Measurements from ENCODE around the gene C6orf141.

Gene C6orf141

DNA sequence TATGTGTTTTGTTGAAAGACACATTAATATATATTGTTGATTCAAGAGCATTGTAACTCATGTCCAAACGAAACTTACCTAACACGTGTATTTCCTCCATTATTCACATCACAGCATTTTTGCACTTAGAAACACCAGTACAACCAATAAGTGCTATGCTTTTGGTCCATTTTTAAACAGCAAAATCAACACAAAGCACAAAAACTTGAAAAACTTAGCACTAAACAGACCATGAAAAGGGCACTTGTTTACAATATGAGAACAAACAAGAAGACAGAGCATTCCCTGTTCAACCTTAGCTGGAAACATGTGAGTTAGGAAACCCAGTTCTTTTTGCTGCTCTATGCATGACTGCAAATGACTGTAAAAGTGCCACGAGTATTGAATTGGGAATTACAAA is 41.1 kb upstream of the C6orf141 start:
- no peaks in the 10 kb centered on the region for H3K79me2 ChIP-seq (ENCODE audit: insufficient read depth, low read length)
- H2AFZ ChIP-seq (ENCODE audit: low read depth, low read length, severe bottlenecking), result no peak overlapping the region
- TF ChIP-seq, protein P1, sequence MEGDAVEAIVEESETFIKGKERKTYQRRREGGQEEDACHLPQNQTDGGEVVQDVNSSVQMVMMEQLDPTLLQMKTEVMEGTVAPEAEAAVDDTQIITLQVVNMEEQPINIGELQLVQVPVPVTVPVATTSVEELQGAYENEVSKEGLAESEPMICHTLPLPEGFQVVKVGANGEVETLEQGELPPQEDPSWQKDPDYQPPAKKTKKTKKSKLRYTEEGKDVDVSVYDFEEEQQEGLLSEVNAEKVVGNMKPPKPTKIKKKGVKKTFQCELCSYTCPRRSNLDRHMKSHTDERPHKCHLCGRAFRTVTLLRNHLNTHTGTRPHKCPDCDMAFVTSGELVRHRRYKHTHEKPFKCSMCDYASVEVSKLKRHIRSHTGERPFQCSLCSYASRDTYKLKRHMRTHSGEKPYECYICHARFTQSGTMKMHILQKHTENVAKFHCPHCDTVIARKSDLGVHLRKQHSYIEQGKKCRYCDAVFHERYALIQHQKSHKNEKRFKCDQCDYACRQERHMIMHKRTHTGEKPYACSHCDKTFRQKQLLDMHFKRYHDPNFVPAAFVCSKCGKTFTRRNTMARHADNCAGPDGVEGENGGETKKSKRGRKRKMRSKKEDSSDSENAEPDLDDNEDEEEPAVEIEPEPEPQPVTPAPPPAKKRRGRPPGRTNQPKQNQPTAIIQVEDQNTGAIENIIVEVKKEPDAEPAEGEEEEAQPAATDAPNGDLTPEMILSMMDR (IDR thresholded peaks at IDR 0.05; ENCODE audit: insufficient read depth, low read length, poor library complexity, severe bottlenecking), result no peak
- TF ChIP-seq EZH2phosphoT487 (conservative IDR thresholded peaks at IDR 0.05; ENCODE audit: low read length), result no peak

DNA sequence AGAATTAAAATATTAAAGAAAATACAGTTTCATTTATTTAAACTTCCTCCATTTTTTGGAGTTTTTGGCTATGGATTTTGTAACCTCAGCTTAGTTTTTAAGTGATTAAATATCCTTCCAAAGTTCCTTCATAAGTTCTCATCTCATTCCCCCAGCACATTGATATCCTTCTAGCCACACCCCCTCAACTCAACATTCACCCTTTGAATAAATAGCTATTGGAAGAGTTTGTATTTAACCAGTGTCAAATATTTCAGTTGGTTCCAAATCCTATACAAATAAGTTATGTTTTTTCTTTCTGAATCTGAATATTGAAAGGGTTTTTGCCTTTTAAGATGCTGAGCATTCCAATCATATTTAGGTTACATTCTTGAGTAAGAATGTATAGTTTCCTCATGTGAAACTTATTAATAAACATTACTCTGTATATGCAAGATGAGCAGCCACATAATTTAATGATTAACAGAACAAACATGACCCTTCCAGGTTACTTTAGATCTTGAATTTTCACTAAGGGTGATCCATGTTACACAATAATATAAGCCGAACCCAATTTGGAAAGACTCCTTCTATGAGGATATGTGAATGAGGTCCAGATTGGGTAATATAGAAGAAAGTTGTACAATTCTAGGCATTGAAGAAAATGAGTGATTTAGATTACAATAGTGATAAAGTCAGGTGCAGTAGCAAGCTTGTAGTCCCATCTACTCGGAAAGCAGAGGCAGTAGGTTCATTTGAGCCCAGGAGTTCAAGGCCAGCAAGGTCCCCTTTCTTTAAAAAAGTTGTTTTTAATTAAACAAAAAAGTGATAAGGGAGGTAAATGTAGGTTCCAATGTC is 37.1 kb upstream of the C6orf141 start:
- TF ChIP-seq, protein P1 (IDR thresholded peaks at IDR 0.05; ENCODE audit: insufficient read depth, low read length, poor library complexity, severe bottlenecking), result no peak
- TF ChIP-seq EZH2phosphoT487 (conservative IDR thresholded peaks at IDR 0.05; ENCODE audit: low read length), result no peak
- Histone ChIP-seq H3K9ac (ENCODE audit: low read length) (no peak overlapping the region), H3K9me3 (ENCODE audit: insufficient read depth, low read length) (no peaks in the 10 kb centered on the region), H3K79me2 (ENCODE audit: insufficient read depth, low read length) (no peaks in the 10 kb centered on the region), H3K4me2 (ENCODE audit: low read depth, low read length, poor library complexity, severe bottlenecking) (no peak overlapping the region), H3K9me2 (replicated peaks; ENCODE audit: insufficient read depth, low read length) (no peaks in the 10 kb centered on the region), H3K27ac (ENCODE audit: low read depth, low read length) (no peak overlapping the region), H4K20me1 (ENCODE audit: low read depth, low read length) (no peaks in the 10 kb centered on the region), H3K27me3 (ENCODE audit: low read length) (no peaks in the 10 kb centered on the region), H2AFZ (ENCODE audit: low read depth, low read length, severe bottlenecking) (no peak overlapping the region), H3F3A (ENCODE audit: insufficient read depth) (no peaks in the 10 kb centered on the region), H3K36me3 (ENCODE audit: low read length) (no peaks in the 10 kb centered on the region), H3K4me3 (ENCODE audit: insufficient read depth, low read length, poor library complexity, severe bottlenecking) (no peak overlapping the region)

More for the DNA sequence above, 41.1 kb upstream of the C6orf141 start:
- Histone ChIP-seq H3F3A (ENCODE audit: insufficient read depth) (no peaks in the 10 kb centered on the region), H4K20me1 (ENCODE audit: low read depth, low read length) (no peaks in the 10 kb centered on the region), H3K36me3 (ENCODE audit: low read length) (no peaks in the 10 kb centered on the region), H3K4me2 (ENCODE audit: low read depth, low read length, poor library complexity, severe bottlenecking) (no peak overlapping the region), H3K9me2 (replicated peaks; ENCODE audit: insufficient read depth, low read length) (no peaks in the 10 kb centered on the region), H3K27me3 (ENCODE audit: low read length) (no peaks in the 10 kb centered on the region), H3K9ac (ENCODE audit: low read length) (no peak overlapping the region), H3K4me3 (ENCODE audit: insufficient read depth, low read length, poor library complexity, severe bottlenecking) (no peak overlapping the region), H3K9me3 (ENCODE audit: insufficient read depth, low read length) (no peaks in the 10 kb centered on the region), H3K27ac (ENCODE audit: low read depth, low read length) (no peak overlapping the region)

DNA sequence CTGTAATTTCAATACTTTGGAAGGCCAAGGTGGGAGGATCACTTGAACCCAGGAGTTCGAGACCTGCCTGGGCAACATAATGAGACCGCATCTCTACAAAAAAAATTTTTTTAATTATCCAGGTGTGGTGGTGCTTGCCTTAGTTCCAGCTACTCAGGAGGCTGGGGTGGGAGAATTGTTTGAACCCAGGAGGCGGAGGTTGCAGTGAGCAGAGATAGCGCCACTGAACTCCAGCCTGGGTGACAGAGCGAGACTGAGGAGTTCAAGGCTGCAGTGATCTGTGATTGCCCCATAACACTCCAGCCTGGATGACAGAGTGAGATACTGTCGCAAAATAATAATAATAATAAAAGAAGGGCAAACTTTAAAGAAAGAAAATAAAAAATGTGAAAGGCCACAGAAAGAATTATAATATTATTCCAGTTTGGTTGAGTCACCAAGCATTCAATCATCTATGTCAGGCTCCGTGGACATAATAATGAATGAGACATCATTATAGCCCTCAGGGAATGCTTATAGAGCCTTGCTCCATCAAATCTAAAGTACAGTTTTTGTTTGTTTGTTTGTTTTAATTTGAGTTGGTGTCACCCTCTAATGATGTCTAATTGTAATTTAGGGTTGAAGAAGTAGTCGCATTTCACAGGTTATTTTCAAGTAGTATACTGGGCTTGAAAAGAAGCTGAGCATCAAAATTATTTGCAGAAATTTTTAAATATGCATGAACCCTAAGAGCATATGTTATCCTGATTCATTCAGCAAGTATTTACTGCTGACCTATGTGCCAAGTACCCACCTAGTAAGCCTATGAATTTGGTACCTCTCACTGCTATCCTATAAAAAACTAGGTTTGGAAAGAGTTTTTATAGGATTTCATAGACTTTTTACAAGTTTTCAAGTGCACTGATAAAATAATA is 35.6 kb upstream of the C6orf141 start:
- no peaks in the 10 kb centered on the region for H3K27me3 ChIP-seq (ENCODE audit: low read length)
- no peaks in the 10 kb centered on the region for H3F3A ChIP-seq (ENCODE audit: insufficient read depth)
- H3K36me3 ChIP-seq (ENCODE audit: low read length), result no peaks in the 10 kb centered on the region
- no peak overlapping the region for H3K4me3 ChIP-seq (ENCODE audit: insufficient read depth, low read length, poor library complexity, severe bottlenecking)
- no peaks in the 10 kb centered on the region for H3K9me2 ChIP-seq (replicated peaks; ENCODE audit: insufficient read depth, low read length)
- H4K20me1 ChIP-seq (ENCODE audit: low read depth, low read length), result no peaks in the 10 kb centered on the region
- H3K27ac ChIP-seq (ENCODE audit: low read depth, low read length), result no peak overlapping the region
- TF ChIP-seq, protein P1 (IDR thresholded peaks at IDR 0.05; ENCODE audit: insufficient read depth, low read length, poor library complexity, severe bottlenecking), result no peak
- no peak for TF ChIP-seq EZH2phosphoT487 (conservative IDR thresholded peaks at IDR 0.05; ENCODE audit: low read length)
- H3K79me2 ChIP-seq (ENCODE audit: insufficient read depth, low read length), result no peaks in the 10 kb centered on the region
- no peak overlapping the region for H3K4me2 ChIP-seq (ENCODE audit: low read depth, low read length, poor library complexity, severe bottlenecking)
- H2AFZ ChIP-seq (ENCODE audit: low read depth, low read length, severe bottlenecking), result no peak overlapping the region
- no peak overlapping the region for H3K9ac ChIP-seq (ENCODE audit: low read length)
- no peaks in the 10 kb centered on the region for H3K9me3 ChIP-seq (ENCODE audit: insufficient read depth, low read length)
